DMS 273 treated with DMSO at 0.1 percent for 48 hours (cell line): ENCODE results near the gene ATP2A1.
"Not testable (repeated sequence)": the region's sequence is repeated elsewhere in the genome, so short reads cannot be mapped to it uniquely, and the experiment has no call there.

Source experiments
- DNase-seq: peaks from one replicate; lab custom pipeline; 2025; lab: John Stamatoyannopoulos, UW

ATP2A1 gene

GRCh38 chr16:28935924-28936783 lies 57.9 kb downstream of the ATP2A1 start:
- no peak for DNase-seq

GRCh38 chr16:28936784-28937155 lies 58.5 kb downstream of the ATP2A1 start:
- DNase-seq = no peak

- DNase-seq = no peak
Observed at GRCh38 chr16:28937222-28937876, 59.1 kb downstream of the ATP2A1 start.

- no peak for DNase-seq
Observed at GRCh38 chr16:28938721-28939120, 60.4 kb downstream of the ATP2A1 start.

- not testable (repeated sequence) for DNase-seq
Observed at GRCh38 chr16:28939825-28940224, 61.5 kb downstream of the ATP2A1 start.

GRCh38 chr16:28943281-28943680 lies 65.0 kb downstream of the ATP2A1 start:
- no peak for DNase-seq

GRCh38 chr16:28946681-28947080 lies 68.4 kb downstream of the ATP2A1 start:
- no peak for DNase-seq

- DNase-seq = peak; percentile 100
Observed at GRCh38 chr16:28950648-28951409, 72.5 kb downstream of the ATP2A1 start, which contains the start of gene NFATC2IP. Gene NFATC2IP (plus strand): TSS chr16:28950937. CDS start chr16:28951012, 75 bp downstream.

- no peak for DNase-seq
Observed at GRCh38 chr16:28951410-28951943, 73.2 kb downstream of the ATP2A1 start.
